BE2C (cell line): ENCODE measurements around the gene ITGB5.

ENCODE experiments used
- DNase-seq: peaks from one replicate; pipeline ENCODE4 v3.0.0-alpha.2; 2020
- H3K27me3 ChIP-seq: fragments of 250-450 bp; sonication (Bioruptor Pico); 2 replicates; pipeline ENCODE4 v1.5.1; 2020; ENCODE audit warnings: mild to moderate bottlenecking
- H3K36me3 ChIP-seq: fragments of 250-450 bp; sonication (Bioruptor Pico); 2 replicates; pipeline ENCODE4 v1.5.1; 2020; ENCODE audit warnings: mild to moderate bottlenecking
- H3K4me1 ChIP-seq: fragments of 250-450 bp; sonication (Bioruptor Pico); 2 replicates; pipeline ENCODE4 v1.5.1; 2020
- H3K4me3 ChIP-seq: 2 replicates; pipeline ENCODE4 v1.5.1; 2011; ENCODE audit warnings: low read depth, low read length
- H3K9me3 ChIP-seq: fragments of 250-450 bp; sonication (Bioruptor Pico); 2 replicates; pipeline ENCODE4 v1.5.1; 2020
- TF ChIP-seq, protein P1 (sequence below): IDR thresholded peaks from 2 replicates; pipeline ENCODE4 v1.5.1; 2012; ENCODE audit warnings: mild to moderate bottlenecking, low read depth, low read length

ITGB5 gene

DNA sequence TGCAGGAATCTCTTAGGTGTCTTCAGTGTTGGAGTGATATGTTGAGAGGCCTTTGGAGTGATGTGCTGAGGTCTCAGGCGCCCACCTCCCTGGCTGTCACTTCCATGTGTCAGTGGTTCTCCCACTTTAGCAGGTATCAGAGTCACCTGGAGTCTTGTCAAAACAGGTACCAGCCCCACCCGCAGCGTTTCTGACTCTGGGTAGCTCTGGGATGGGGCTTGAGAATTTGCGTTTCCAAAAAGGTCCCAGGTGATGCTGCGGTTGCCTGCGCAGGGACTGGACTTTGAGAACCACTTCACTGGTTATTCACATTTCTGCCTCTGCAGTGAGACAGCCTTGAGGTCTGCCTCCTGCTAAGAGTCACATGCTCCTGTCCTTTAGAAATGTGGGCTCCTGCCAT is 141.4 kb downstream of the ITGB5 start:
- H3K4me1 ChIP-seq, result no peaks in the 10 kb centered on the region
- DNase-seq, result no peak
- peaks cover 61% of the 10 kb centered on the region for H3K36me3 ChIP-seq
- no peaks in the 10 kb centered on the region for H3K9me3 ChIP-seq
- H3K27me3 ChIP-seq, result no peaks in the 10 kb centered on the region
- H3K4me3 ChIP-seq, result no peak overlapping the region
- TF ChIP-seq, protein P1, sequence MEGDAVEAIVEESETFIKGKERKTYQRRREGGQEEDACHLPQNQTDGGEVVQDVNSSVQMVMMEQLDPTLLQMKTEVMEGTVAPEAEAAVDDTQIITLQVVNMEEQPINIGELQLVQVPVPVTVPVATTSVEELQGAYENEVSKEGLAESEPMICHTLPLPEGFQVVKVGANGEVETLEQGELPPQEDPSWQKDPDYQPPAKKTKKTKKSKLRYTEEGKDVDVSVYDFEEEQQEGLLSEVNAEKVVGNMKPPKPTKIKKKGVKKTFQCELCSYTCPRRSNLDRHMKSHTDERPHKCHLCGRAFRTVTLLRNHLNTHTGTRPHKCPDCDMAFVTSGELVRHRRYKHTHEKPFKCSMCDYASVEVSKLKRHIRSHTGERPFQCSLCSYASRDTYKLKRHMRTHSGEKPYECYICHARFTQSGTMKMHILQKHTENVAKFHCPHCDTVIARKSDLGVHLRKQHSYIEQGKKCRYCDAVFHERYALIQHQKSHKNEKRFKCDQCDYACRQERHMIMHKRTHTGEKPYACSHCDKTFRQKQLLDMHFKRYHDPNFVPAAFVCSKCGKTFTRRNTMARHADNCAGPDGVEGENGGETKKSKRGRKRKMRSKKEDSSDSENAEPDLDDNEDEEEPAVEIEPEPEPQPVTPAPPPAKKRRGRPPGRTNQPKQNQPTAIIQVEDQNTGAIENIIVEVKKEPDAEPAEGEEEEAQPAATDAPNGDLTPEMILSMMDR, result no peak

- Histone ChIP-seq H3K4me1 (no peaks in the 10 kb centered on the region; the same call in 1 of the 2 replicates), H3K36me3 (peaks cover 90% of the 10 kb centered on the region), H3K27me3 (no peaks in the 10 kb centered on the region), H3K4me3 (no peak overlapping the region), H3K9me3 (no peaks in the 10 kb centered on the region)
- TF ChIP-seq, protein P1, result no peak
- no peak for DNase-seq
Measured at GRCh38 chr3:124741027-124741426, 146.1 kb downstream of the ITGB5 start.

GRCh38 chr3:124731760-124732159 is 155.4 kb downstream of the ITGB5 start:
- H3K4me3 ChIP-seq, result peak overlapping the region; percentile 17; the same call in 1 of the 2 replicates
- DNase-seq, result no peak
- H3K9me3 ChIP-seq, result no peaks in the 10 kb centered on the region
- peaks cover 28% of the 10 kb centered on the region for H3K36me3 ChIP-seq
- no peaks in the 10 kb centered on the region for H3K4me1 ChIP-seq
- H3K27me3 ChIP-seq, result no peaks in the 10 kb centered on the region
- TF ChIP-seq, protein P1, result no peak

DNA sequence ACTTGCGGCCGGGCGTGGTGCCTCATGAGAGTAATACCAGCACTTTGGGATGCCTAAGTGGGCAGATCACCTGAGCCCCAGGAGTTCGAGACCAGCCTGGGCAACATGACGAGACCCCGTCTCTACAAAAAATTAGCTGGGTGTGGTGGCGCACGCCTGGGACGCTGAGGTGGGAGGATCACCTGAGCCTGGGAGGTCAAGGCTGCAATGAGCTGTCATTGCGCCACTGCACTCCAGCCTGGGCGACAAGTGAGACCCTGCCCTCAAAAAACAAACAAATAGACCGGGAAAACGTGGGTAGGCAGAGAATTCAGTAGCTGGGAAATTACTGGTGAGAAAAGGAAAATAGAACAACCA is 156.2 kb downstream of the ITGB5 start:
- Histone ChIP-seq H3K27me3 (no peaks in the 10 kb centered on the region), H3K9me3 (no peaks in the 10 kb centered on the region), H3K4me1 (no peaks in the 10 kb centered on the region), H3K36me3 (peaks cover 21% of the 10 kb centered on the region), H3K4me3 (peak overlapping the region; percentile 100)
- no peak for DNase-seq
- TF ChIP-seq, protein P1, result no peak

GRCh38 chr3:124730129-124730940 is 156.8 kb downstream of the ITGB5 start, which contains the start of gene UMPS:
UMPS (plus strand) TSS chr3:124730452; CDS start chr3:124730472, 20 bp downstream.
- no peaks in the 10 kb centered on the region for H3K4me1 ChIP-seq
- H3K9me3 ChIP-seq, result no peaks in the 10 kb centered on the region
- H3K36me3 ChIP-seq, result peaks cover 15% of the 10 kb centered on the region
- peak within 1 kb of the TSS; percentile 100 for H3K4me3 ChIP-seq
- DNase-seq, result peak; percentile 94
- H3K27me3 ChIP-seq, result no peaks in the 10 kb centered on the region
- TF ChIP-seq, protein P1, result no peak

GRCh38 chr3:124722589-124722988 is 164.6 kb downstream of the ITGB5 start:
- Histone ChIP-seq H3K4me1 (no peaks in the 10 kb centered on the region), H3K27me3 (no peaks in the 10 kb centered on the region), H3K4me3 (no peak overlapping the region), H3K9me3 (no peaks in the 10 kb centered on the region), H3K36me3 (peaks cover 11% of the 10 kb centered on the region)
- no peak for DNase-seq
- TF ChIP-seq, protein P1, result no peak
